ENCODE data around the gene NTNG2.

- TF ChIP-seq CTCF (IDR thresholded peaks at IDR 0.05) (no peak), EZH2 (IDR thresholded peaks at IDR 0.05; ENCODE audit: borderline replicate concordance, insufficient read depth, low read depth, low read length, poor library complexity, severe bottlenecking) (no peak)
These were observed 121.3 kb downstream of the NTNG2 start for GRCh38 chr9:132283165-132283564.
